GM19372 (cell line): ENCODE results near the gene CA9.

ENCODE experiments used
- ATAC-seq: cut with Tn5 transposase; IDR thresholded peaks from one replicate; pipeline ENCODE4 v1.9.1; 2021; ENCODE audit warnings: mild to moderate bottlenecking, low read depth, moderate library complexity; ENCODE audit not compliant: unreplicated experiment

CA9 gene

DNA sequence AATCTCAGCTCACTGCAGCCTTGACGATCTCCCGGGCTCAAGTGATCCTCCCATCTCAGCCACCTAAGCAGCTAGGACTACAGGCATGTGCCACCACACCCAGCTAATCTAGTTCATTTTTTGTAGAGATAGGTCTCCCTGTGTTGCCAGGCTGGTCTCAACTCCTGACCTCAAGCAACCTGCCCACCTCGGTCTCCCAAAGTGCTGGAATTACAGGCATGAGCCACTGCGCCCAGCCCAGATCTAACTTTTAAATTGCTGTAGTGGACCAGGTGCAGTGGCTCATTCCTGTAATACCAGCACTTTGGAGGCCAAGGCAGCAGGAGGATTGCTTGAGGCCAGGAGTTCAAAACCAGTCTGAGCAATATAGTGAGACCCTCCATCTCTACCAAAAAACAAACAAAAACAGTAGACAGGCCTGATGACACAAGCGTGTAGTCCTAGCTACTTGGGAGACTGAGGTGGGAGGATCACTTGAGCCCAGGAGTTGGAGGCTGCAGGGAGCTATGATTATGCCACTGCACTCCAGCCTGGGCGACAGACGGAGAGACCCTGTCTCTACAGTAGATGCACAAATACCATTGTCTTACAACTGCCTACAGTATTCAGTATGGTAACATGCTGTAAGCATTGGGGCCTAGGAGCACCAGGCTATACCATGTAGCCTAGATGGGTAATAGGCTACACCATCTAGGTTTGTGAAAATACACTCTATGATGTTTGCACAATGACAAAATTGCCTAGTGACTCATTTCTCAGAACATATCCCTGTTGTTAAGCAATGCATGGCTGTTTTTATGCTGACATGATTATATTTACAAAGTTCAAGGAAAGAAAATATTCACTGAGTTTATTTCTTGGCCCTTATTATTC lies 21.5 kb upstream of the CA9 start:
- no peak for ATAC-seq

DNA sequence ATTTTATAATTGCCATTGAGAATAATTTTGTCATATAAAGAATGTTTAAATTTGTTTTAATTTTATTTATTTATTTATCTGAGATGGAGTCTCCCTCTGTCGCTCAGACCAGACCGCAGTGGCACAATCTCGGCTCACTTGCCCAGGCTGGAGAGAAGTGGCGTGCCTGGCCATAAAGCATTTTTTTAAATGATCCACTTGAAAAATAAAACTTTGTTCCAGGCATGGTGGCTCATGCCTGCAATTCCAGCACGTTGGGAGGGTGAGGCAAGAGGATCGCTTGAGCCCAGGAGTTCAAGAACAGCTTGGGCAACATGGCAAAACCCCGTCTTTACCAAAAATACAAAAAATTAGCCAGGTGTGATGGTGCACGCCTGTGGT lies 20.9 kb upstream of the CA9 start:
- ATAC-seq = no peak

DNA sequence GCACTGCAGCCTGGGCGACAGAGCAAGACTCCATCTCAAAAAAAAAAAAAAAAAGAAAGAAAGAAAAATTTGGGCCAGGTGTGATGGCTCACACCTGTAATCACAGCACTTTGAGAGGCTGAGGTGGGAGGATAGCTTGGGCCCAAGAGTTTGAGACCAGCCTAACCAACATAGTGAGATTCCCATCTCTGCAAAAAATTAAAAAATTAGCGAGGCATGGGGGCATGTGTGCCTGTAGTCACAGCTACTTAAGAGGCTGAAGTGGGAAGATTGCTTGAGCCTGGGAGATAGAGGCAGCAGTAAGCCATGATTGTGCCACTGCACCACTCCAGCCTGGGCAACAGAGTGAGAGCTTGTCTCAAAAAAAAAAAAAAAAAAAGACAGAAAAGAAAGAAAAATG lies 20.1 kb upstream of the CA9 start:
- ATAC-seq = no peak

DNA sequence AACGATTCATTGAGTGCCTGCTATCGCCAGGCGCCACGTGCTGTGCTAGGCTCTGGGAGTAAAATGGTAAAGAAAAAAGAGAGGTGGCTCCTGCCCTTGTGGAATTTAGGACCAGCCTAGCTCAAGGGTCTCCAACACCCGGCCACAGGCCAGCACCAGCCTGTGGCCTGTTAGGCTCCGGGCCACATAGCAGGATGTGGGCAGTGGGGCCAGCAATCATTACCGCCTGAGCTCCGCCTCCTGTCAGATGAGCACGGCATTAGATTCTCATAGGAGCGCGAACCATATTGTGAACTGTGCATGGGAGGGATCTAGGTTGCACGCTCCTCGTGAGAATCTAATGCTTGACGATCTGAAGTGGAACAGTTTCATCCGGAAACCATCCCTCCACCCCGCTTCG lies 17.4 kb upstream of the CA9 start:
- ATAC-seq = no peak

DNA sequence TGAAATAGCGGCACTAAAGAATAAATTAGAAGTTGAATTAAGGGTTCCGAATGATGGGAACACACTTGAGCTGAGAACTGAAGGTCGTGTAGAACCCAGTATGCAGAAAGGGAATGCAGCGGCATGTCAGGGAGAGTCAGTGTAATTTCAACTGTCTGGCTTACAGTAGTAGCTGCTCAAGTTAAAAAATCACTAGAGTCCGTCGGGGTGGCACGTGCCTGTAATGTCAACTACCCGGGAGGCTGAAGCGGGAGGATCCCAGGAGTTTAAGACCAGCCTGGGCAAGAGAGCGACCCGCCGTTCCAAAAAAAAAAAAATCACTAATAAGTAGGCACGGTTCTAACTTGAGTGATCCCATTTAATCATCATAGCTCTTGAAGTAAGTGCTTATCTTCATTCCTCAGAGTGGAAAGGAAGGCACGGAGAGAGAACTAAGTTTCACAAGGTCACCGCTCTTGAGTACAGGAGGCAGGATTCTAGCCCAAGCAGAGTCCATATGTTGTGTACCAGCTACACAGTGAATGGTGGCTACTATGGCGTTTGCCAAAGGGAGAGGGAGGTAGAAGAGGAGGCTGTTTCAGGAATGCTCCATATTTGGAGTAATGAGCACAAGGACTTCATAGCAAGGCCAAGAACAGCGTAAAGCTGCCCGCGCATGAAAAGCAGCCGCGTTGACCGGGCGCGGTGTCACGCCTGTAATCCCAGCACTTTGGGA lies 16.7 kb upstream of the CA9 start:
- ATAC-seq = no peak

DNA sequence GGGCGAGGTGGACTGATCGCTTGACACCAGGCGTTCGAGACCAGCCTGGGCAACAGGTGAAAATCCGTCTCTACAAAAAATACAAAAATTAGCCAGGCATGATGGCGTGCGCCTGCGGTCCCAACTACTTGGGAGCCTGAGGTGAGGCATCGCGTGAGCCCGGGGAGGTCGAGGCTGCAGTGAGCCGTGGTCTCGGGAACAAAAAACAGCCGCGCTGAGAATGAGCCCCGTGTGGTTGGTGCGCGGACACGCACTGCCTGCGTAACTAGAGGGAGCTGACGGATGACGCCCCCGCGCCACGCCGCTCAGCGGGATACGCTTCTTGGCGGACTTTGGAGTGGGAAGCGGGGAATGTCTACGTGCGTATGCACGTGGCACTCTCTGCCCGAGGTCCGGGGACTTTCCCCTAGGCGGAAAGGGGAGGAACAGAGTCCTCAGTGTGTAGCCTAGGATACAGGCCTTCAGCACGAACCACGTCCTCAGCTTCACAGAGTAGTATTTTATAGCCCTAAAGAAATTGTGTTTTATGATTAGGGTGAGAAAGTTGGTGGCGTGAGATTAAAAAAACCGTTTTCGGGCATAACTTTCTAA lies 16.1 kb upstream of the CA9 start, which contains the start of gene RMRP:
RMRP (minus strand) TSS at position 474 of the 591 bp plus-strand sequence.
- ATAC-seq = peak; percentile 86

DNA sequence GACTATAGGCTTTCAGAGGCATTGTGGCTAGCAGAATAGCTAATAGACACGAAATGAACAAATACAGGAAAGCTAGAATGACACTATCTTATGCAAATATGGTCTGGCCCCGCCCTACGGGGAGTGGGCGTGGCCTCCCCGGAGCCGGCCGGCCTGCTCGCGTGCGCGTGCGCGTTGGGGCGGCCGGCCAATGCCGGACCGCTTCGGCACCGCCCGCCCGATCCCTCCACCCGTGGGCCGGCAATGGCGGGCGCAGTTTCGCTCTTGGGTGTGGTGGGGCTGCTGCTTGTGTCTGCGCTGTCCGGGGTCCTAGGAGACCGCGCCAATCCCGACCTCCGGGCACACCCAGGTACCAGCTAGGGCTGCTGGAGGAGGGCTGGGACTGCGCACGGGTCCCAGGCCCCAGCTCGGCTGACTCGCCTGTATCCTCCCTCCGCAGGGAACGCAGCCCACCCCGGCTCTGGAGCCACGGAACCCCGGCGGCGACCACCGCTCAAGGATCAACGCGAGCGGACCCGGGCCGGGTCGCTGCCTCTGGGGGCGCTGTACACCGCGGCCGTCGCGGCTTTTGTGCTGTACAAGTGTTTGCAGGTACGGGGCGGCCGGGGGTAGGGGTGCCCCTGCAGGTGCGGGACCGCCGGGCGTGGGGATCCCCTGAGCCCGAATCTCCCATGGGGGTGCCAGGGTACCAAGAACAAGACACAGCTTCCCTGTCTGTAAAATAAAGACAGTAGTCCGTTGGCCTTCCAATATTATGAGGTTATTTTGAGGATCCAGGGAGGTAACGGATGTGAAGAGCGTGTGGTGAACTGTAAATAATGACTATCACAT lies 15.4 kb upstream of the CA9 start, which contains the start of gene CCDC107:
CCDC107 (plus strand) TSS at position 156 of the 831 bp plus-strand sequence; CDS start at position 244, 88 bp downstream.
- ATAC-seq = peak; percentile 66

DNA sequence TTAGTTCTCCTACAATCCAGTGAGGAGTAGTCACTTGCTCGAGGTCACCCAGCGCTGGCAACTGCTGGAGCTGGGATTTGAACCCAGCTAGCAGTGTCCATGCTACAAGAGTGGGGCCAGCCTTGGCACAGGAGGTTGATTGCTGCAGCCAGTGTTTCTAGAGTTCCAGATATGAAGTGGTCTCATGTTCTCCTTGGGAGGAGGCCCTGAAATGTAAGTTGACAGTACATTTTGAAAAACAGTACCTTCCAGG lies 14.8 kb upstream of the CA9 start:
- ATAC-seq = no peak

DNA sequence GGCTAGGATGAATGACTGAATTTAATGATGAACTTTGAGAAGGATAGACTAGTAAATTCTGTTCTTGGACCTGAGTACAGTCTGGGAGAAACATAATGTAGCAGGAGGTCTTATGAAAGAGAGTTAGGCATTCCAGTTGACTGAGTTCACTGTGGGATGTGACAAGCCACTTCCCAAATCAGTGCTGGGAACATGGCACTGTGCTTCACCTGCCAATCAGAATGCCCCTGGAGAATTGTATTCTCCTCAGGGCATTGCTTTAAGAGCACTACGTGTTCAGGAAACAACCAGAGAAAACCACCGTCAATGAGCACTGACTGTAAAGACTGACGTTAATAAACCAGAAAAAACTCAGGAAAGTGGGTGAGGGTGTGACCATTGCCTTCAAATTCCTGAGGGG lies 14.4 kb upstream of the CA9 start:
- no peak for ATAC-seq

DNA sequence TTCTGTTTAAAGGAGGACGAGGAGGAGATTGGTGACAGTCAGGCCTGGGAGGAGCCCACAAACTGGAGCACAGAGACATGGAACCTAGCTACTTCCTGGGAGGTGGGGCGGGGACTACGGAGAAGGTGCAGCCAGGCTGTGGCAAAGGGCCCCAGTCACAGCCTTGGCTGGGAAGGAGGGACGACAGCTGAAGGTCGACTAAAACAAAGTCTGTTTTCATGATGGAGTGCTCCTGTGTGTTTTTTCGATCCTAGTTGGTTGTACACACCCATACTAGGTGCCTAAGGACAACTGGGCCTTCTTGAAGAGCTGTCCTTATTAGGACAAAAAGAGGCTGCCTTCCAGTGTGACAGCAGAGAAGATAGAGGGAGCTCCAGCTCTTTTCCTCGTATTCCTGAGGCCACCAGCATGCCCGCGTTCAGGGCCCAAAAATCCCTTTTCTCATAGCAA lies 12.7 kb upstream of the CA9 start:
- no peak for ATAC-seq

DNA sequence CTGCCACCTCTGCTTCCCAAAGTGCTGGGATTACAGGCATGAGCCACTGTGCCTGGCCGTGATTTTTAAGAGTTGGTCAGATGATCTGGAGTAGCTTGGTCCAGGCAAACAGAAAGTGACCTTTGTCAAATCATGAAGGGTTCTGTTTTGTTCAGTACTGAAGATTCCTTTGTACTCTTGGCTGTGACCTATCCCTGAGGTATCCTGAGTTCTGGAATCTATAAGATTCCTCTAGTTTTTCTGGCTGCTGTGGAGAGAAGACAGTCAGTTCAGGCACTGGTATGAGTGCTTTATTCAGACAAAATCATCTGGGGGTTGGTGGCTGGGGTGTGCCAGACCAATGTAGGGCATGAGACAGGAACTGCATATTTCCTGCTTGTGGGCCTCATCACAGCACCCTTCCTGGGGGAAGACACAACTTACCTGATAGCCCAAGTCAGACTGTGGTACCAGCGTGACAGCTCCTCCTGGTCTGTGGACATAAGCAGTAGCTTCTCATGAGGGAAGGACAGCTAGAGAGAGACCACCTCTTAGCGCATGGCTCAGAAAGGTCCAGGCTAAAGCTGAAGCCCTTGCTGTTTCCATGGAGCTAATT lies 11.9 kb upstream of the CA9 start:
- ATAC-seq = no peak

DNA sequence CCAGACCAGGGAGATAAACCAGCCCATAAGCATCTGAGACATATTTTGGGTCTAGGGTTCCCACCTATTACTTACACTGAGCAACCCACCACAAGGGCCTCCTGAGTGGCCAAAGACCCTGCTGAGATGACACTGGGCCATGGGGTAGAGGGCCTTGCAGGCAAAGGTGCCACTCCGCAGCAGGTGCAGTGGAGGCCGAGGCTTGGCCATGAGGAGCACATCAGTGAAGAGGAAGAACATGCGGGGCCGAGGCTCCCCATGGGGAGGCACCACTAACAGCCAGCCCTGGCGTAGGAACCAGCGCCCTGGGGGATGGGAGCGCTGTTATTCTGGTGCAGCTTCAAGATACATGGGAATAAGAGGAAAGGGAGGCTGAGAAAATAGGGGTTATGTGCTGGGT lies 11.3 kb upstream of the CA9 start:
- ATAC-seq = no peak

GRCh38 chr9:35664531-35665470 lies 8.9 kb upstream of the CA9 start, which contains the start of gene ARHGEF39:
ARHGEF39 (minus strand) TSS chr9:35665195; CDS start chr9:35665169, 26 bp downstream.
- ATAC-seq = peak; percentile 88

DNA sequence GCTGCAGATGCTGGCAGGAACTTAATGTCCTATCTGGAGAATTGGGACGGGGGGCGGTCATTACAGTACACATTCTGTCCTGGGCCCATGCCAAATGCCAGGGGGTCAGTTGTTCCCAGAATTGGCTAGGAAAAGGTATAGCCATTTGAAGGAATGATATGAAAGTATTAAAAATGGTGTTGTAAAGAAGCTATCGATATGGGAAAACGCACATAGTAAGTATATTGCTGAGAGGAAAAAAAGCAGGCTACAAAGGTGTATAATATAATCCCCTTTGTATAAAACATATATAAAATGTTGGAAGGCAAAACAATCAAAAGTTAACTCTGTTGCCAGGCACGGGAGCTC lies 8.3 kb upstream of the CA9 start:
- no peak for ATAC-seq

- ATAC-seq = no peak
These were observed 7.7 kb upstream of the CA9 start for GRCh38 chr9:35666045-35666444.

- ATAC-seq = no peak
These were observed 7.2 kb upstream of the CA9 start for GRCh38 chr9:35666549-35666948.

- no peak for ATAC-seq
These were observed 5.8 kb upstream of the CA9 start for GRCh38 chr9:35667939-35668338.

- no peak for ATAC-seq
These were observed 4.2 kb upstream of the CA9 start for GRCh38 chr9:35669331-35670145.

GRCh38 chr9:35674025-35674361 lies 265 bp downstream of the CA9 start:
- ATAC-seq = no peak
